SK-N-SH treated with all-trans-retinoic acid at 6 μM for 48 hours (cell line): ENCODE data around the gene KCNG2.

Experiments used
- ATAC-seq: fragments of 200-7000 bp; cut with Tn5 transposase; 3 replicates; pipeline ENCODE4 v1.9.1; 2020; ENCODE audit warnings: mild to moderate bottlenecking, moderate library complexity
- ARNTL ChIP-seq: fragments of 450-650 bp; formaldehyde crosslinking; IDR thresholded peaks from 2 replicates; pipeline ENCODE4 v1.5.0; 2020; ENCODE audit warnings: low read depth, mild to moderate bottlenecking, moderate library complexity, borderline replicate concordance
- BACH2 ChIP-seq: fragments of 250-450 bp; sonication (Bioruptor Pico); IDR thresholded peaks from 2 replicates; pipeline ENCODE4 v1.9.0; 2021; ENCODE audit warnings: mild to moderate bottlenecking, borderline replicate concordance
- CSDC2 ChIP-seq: fragments of 250-450 bp; sonication (Bioruptor Pico); IDR thresholded peaks from 2 replicates; pipeline ENCODE4 v1.5.0; 2020; ENCODE audit warnings: mild to moderate bottlenecking, moderate library complexity
- ESRRG ChIP-seq: fragments of 250-450 bp; sonication (Bioruptor Pico); IDR thresholded peaks from 2 replicates; pipeline ENCODE4 v1.6.1; 2021; ENCODE audit warnings: mild to moderate bottlenecking
- GLIS3 ChIP-seq: fragments of 250-450 bp; sonication (Bioruptor Pico); IDR thresholded peaks from 2 replicates; pipeline ENCODE4 v1.5.0; 2020; ENCODE audit warnings: mild to moderate bottlenecking, moderate library complexity
- ISL1 ChIP-seq: fragments of 250-450 bp; sonication (Bioruptor Pico); IDR thresholded peaks from 2 replicates; pipeline ENCODE4 v2.1.2; 2022; ENCODE audit warnings: mild to moderate bottlenecking, moderate library complexity
- OSR1 ChIP-seq: fragments of 250-450 bp; sonication (Bioruptor Pico); IDR thresholded peaks from 2 replicates; pipeline ENCODE4 v1.8.0; 2022; ENCODE audit warnings: moderate library complexity, mild to moderate bottlenecking, inconsistent platforms
- PPARA ChIP-seq: fragments of 250-450 bp; sonication (Bioruptor Pico); IDR thresholded peaks from 2 replicates; pipeline ENCODE4 v1.5.0; 2020; ENCODE audit warnings: mild to moderate bottlenecking, borderline replicate concordance
- RARB ChIP-seq: fragments of 250-450 bp; sonication (Bioruptor Pico); IDR thresholded peaks from 2 replicates; pipeline ENCODE4 v1.8.0; 2021; ENCODE audit warnings: mild to moderate bottlenecking, moderate library complexity
- SNAI2 ChIP-seq: fragments of 250-450 bp; sonication (Bioruptor Pico); IDR thresholded peaks from 2 replicates; pipeline ENCODE4 v1.5.0; 2020; ENCODE audit warnings: mild to moderate bottlenecking, moderate library complexity
- TCF4 ChIP-seq: fragments of 250-450 bp; sonication (Bioruptor Pico); IDR thresholded peaks from 2 replicates; pipeline ENCODE4 v1.8.0; 2021; ENCODE audit warnings: mild to moderate bottlenecking, moderate library complexity, borderline replicate concordance
- TOX ChIP-seq: fragments of 250-450 bp; sonication (Bioruptor Pico); IDR thresholded peaks from 2 replicates; pipeline ENCODE4 v1.8.0; 2021; ENCODE audit warnings: mild to moderate bottlenecking, moderate library complexity, borderline replicate concordance
- ZC3H10 ChIP-seq: fragments of 250-450 bp; sonication (Bioruptor Pico); IDR thresholded peaks from 2 replicates; pipeline ENCODE4 v1.5.1; 2021; ENCODE audit warnings: mild to moderate bottlenecking, moderate library complexity
- ZFP3 ChIP-seq: fragments of 250-450 bp; sonication (Bioruptor Pico); IDR thresholded peaks from 2 replicates; pipeline ENCODE4 v1.5.0; 2020; ENCODE audit warnings: mild to moderate bottlenecking, moderate library complexity
- ZFP30 ChIP-seq: fragments of 450-650 bp; formaldehyde crosslinking; IDR thresholded peaks from 2 replicates; pipeline ENCODE4 v1.5.0; 2022; ENCODE audit warnings: mild to moderate bottlenecking, moderate library complexity
- ZNF70 ChIP-seq: fragments of 450-650 bp; formaldehyde crosslinking; IDR thresholded peaks from 2 replicates; pipeline ENCODE4 v1.5.0; 2020; ENCODE audit warnings: mild to moderate bottlenecking, moderate library complexity
- ZNF8 ChIP-seq: fragments of 450-650 bp; formaldehyde crosslinking; IDR thresholded peaks from 2 replicates; pipeline ENCODE4 v1.5.0; 2020; ENCODE audit warnings: mild to moderate bottlenecking, moderate library complexity
- TF ChIP-seq, protein P1 (sequence below): fragments of 250-450 bp; sonication (Bioruptor Pico); IDR thresholded peaks from 2 replicates; pipeline ENCODE4 v1.5.0; 2020; ENCODE audit warnings: mild to moderate bottlenecking, moderate library complexity
- TF ChIP-seq, protein P2 (sequence below): fragments of 250-450 bp; sonication (Bioruptor Pico); IDR thresholded peaks from 2 replicates; pipeline ENCODE4 v1.5.1; 2021; ENCODE audit warnings: mild to moderate bottlenecking, moderate library complexity
- TF ChIP-seq, protein P3 (sequence below): fragments of 250-450 bp; sonication (Bioruptor Pico); IDR thresholded peaks from 2 replicates; pipeline ENCODE4 v1.8.0; 2021; ENCODE audit warnings: low read depth, mild to moderate bottlenecking, moderate library complexity, borderline replicate concordance
- TF ChIP-seq, protein P4 (sequence below): fragments of 250-450 bp; sonication (Bioruptor Pico); IDR thresholded peaks from 2 replicates; pipeline ENCODE4 v1.8.0; 2020; ENCODE audit warnings: mild to moderate bottlenecking, moderate library complexity, borderline replicate concordance
- TF ChIP-seq, protein P5 (sequence below): fragments of 250-450 bp; sonication (Bioruptor Pico); IDR thresholded peaks from 2 replicates; pipeline ENCODE4 v1.5.1; 2020; ENCODE audit warnings: low read depth, mild to moderate bottlenecking, moderate library complexity

Gene KCNG2

DNA sequence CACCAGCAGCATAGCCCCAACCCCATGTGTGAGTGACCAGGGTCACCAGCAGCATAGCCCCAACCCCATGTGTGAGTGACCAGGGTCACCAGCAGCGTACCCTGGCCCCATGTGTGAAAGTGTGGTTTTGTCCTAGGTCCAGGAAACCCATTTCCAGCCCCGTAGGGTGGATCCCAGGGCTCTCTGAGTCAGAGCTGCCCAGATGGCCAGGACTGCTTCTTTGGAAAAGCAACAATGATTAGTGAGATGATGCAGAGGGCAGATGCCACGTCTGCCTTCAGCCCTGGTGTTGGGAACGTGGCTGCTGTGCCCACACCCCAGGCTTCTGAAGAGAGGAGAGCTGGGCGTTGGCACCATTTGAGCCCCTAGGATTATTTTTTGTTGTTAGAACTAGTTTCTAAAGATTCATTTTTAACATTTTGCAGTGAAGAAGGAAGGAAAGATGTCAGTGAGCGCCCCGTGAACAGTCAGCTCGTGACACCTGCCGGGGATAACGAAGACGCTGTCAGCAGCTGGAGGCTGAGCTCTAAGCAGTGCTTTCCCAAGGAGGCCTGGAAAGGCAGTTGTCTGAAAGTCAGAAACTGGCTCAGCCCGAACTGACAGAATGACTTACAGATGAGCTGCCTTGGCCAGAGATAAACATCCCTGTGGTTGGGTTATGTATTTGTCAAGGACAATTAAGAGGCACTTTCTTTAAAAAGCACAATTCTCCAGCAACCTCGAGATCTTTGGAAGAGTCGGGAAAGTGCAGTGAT lies 32.1 kb upstream of the KCNG2 start:
- TF ChIP-seq, protein P1, sequence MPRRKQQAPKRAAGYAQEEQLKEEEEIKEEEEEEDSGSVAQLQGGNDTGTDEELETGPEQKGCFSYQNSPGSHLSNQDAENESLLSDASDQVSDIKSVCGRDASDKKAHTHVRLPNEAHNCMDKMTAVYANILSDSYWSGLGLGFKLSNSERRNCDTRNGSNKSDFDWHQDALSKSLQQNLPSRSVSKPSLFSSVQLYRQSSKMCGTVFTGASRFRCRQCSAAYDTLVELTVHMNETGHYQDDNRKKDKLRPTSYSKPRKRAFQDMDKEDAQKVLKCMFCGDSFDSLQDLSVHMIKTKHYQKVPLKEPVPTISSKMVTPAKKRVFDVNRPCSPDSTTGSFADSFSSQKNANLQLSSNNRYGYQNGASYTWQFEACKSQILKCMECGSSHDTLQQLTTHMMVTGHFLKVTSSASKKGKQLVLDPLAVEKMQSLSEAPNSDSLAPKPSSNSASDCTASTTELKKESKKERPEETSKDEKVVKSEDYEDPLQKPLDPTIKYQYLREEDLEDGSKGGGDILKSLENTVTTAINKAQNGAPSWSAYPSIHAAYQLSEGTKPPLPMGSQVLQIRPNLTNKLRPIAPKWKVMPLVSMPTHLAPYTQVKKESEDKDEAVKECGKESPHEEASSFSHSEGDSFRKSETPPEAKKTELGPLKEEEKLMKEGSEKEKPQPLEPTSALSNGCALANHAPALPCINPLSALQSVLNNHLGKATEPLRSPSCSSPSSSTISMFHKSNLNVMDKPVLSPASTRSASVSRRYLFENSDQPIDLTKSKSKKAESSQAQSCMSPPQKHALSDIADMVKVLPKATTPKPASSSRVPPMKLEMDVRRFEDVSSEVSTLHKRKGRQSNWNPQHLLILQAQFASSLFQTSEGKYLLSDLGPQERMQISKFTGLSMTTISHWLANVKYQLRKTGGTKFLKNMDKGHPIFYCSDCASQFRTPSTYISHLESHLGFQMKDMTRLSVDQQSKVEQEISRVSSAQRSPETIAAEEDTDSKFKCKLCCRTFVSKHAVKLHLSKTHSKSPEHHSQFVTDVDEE (CRISPR knock-in tag) = no peak
- no peak for TF ChIP-seq ESRRG (CRISPR knock-in tag)
- no peak for TF ChIP-seq ARNTL (CRISPR knock-in tag)
- TF ChIP-seq GLIS3 (CRISPR knock-in tag) = no peak
- TF ChIP-seq SNAI2 (CRISPR knock-in tag) = no peak
- TF ChIP-seq OSR1 (CRISPR knock-in tag) = no peak
- TF ChIP-seq, protein P2, sequence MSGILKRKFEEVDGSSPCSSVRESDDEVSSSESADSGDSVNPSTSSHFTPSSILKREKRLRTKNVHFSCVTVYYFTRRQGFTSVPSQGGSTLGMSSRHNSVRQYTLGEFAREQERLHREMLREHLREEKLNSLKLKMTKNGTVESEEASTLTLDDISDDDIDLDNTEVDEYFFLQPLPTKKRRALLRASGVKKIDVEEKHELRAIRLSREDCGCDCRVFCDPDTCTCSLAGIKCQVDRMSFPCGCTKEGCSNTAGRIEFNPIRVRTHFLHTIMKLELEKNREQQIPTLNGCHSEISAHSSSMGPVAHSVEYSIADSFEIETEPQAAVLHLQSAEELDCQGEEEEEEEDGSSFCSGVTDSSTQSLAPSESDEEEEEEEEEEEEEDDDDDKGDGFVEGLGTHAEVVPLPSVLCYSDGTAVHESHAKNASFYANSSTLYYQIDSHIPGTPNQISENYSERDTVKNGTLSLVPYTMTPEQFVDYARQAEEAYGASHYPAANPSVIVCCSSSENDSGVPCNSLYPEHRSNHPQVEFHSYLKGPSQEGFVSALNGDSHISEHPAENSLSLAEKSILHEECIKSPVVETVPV = no peak
- TF ChIP-seq TOX (CRISPR knock-in tag) = no peak
- no peak for TF ChIP-seq PPARA (CRISPR knock-in tag)
- TF ChIP-seq, protein P3, sequence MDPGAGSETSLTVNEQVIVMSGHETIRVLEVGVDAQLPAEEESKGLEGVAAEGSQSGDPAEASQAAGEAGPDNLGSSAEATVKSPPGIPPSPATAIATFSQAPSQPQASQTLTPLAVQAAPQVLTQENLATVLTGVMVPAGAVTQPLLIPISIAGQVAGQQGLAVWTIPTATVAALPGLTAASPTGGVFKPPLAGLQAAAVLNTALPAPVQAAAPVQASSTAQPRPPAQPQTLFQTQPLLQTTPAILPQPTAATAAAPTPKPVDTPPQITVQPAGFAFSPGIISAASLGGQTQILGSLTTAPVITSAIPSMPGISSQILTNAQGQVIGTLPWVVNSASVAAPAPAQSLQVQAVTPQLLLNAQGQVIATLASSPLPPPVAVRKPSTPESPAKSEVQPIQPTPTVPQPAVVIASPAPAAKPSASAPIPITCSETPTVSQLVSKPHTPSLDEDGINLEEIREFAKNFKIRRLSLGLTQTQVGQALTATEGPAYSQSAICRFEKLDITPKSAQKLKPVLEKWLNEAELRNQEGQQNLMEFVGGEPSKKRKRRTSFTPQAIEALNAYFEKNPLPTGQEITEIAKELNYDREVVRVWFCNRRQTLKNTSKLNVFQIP = no peak
- TF ChIP-seq, protein P4, sequence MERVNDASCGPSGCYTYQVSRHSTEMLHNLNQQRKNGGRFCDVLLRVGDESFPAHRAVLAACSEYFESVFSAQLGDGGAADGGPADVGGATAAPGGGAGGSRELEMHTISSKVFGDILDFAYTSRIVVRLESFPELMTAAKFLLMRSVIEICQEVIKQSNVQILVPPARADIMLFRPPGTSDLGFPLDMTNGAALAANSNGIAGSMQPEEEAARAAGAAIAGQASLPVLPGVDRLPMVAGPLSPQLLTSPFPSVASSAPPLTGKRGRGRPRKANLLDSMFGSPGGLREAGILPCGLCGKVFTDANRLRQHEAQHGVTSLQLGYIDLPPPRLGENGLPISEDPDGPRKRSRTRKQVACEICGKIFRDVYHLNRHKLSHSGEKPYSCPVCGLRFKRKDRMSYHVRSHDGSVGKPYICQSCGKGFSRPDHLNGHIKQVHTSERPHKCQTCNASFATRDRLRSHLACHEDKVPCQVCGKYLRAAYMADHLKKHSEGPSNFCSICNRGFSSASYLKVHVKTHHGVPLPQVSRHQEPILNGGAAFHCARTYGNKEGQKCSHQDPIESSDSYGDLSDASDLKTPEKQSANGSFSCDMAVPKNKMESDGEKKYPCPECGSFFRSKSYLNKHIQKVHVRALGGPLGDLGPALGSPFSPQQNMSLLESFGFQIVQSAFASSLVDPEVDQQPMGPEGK = no peak
- no peak for TF ChIP-seq ZNF8
- no peak for TF ChIP-seq TCF4 (CRISPR knock-in tag)
- no peak for TF ChIP-seq BACH2 (CRISPR knock-in tag)
- no peak for TF ChIP-seq CSDC2 (CRISPR knock-in tag)
- TF ChIP-seq, protein P5, sequence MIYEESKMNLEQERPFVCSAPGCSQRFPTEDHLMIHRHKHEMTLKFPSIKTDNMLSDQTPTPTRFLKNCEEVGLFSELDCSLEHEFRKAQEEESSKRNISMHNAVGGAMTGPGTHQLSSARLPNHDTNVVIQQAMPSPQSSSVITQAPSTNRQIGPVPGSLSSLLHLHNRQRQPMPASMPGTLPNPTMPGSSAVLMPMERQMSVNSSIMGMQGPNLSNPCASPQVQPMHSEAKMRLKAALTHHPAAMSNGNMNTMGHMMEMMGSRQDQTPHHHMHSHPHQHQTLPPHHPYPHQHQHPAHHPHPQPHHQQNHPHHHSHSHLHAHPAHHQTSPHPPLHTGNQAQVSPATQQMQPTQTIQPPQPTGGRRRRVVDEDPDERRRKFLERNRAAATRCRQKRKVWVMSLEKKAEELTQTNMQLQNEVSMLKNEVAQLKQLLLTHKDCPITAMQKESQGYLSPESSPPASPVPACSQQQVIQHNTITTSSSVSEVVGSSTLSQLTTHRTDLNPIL = no peak
- no peak for TF ChIP-seq ZFP30

DNA sequence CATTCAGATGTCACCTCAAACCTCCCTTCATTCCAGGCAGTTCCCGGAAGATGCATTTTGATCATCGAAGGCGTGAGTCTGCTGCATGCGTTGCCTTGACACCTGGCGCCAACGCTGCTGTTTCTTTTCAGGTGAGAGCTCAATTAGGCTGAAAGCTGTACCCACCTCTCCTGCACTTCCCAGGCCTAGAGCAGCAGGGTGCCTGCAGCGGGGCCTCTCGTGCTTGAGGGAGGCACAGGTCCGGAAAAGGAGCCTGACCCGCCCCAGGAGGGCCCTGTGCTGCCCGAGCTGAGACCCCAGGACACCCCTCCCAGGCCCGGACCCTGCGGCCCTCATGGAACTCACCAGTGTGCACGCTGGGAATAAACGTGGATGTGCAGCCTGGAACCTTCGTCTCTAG lies 31.4 kb upstream of the KCNG2 start:
- no peak for ATAC-seq
- TF ChIP-seq ISL1 (CRISPR knock-in tag) (no peak), ARNTL (CRISPR knock-in tag) (no peak), ZC3H10 (CRISPR knock-in tag) (no peak), RARB (CRISPR knock-in tag) (no peak), ZNF70 (no peak), CSDC2 (CRISPR knock-in tag) (no peak), ZFP3 (CRISPR knock-in tag) (no peak), SNAI2 (CRISPR knock-in tag) (no peak), ESRRG (CRISPR knock-in tag) (no peak), TOX (CRISPR knock-in tag) (no peak), ZNF8 (no peak)
- TF ChIP-seq, protein P4 = no peak
- TF ChIP-seq, protein P1 (CRISPR knock-in tag) = no peak
- TF ChIP-seq, protein P3 = no peak

More for the DNA sequence above, 32.1 kb upstream of the KCNG2 start:
- ATAC-seq = peak; percentile 19; the same call in 1 of the 3 replicates
